ENCODE data around the gene KCNH8.
"Not testable (repeated sequence)": the region's sequence is repeated elsewhere in the genome, so short reads cannot be mapped to it uniquely, and the experiment has no call there.

KCNH8 gene

DNA sequence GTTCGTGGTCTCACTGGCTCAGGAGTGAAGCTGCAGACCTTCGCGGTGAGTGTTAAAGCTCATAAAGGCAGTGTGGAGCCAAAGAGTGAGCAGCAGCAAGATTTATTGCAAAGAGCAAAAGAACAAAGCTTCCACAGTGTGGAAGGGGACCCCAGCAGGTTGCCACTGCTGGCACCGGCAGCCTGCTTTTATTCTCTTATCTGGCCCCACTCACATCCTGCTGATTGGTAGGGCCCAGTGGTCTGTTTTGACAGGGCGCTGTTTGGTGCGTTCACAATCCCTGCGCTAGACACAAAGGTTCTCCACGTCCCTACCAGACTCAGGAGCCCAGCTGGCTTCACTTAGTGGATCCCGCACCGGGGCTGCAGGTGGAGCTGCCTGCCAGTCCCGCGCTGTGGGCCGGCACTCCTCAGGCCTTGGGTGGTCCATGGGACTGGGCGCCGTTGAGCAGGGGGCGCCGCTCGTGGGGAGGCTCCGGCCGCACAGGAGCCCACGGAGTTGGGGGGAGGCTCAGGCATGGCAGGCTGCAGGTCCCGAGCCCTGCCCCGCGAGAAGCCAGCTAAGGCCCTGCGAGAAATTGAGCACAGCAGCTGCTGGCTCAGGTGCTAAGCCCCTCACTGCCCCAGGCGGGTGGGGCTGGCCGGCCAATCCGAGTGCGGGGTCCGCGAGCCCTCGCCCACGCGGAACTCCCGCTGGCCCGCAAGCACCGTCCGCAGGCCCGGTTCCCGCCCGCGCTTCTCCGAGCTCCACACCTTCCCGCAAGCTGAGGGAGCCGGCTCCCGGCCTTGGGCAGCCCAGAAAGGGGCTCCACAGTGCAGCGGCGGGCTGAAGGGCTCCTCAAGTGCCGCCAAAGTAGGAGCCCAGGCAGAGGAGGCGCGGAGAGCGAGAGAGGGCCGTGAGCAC is 85.8 kb downstream of the KCNH8 start:
- DNase-seq (ENCODE audit: low read depth); H3K4me3 ChIP-seq (ENCODE audit: low read depth, low read length): not testable (repeated sequence)

DNA sequence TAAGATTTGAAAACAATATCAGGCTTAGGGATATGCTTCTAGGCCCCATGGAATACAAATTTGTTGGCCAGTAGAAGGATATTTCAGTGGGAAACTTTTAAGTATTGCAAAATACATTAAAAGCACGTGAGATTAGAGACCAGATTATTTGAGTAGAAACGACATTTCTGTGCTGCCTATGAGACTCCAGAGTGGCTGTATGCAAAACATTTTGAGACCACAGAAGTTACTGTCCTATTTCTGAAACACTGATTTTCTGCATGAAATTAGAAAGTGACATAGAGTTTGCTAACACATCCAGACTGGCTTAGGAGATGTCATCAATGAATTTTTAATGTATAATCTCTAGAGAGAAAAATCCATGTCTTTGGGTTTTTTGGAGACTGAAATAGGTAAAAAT is 99.8 kb downstream of the KCNH8 start:
- DNase-seq (ENCODE audit: low read depth): no peak
- H3K4me3 ChIP-seq (ENCODE audit: low read depth, low read length): no peak overlapping the region

DNA sequence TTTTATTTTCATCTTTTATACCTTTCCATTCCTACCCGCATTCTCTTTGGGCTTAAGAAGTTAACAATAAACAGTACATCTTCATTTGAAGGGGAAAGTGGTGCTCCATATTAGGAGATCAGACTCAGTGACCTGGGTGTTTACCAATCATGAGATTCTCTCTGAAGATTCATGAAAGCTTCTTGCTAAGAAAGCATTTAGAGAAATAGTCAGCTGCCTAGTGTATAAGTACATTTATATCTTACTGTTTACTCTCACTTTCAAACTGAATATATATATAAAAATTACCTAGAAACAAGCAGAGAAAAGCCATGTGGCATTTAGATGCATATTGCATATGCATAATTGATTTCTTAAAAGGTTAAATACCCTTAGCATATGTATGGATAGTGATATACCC is 100.5 kb downstream of the KCNH8 start:
- DNase-seq (ENCODE audit: low read depth): no peak
- no peak overlapping the region for H3K4me3 ChIP-seq (ENCODE audit: low read depth, low read length)

DNA sequence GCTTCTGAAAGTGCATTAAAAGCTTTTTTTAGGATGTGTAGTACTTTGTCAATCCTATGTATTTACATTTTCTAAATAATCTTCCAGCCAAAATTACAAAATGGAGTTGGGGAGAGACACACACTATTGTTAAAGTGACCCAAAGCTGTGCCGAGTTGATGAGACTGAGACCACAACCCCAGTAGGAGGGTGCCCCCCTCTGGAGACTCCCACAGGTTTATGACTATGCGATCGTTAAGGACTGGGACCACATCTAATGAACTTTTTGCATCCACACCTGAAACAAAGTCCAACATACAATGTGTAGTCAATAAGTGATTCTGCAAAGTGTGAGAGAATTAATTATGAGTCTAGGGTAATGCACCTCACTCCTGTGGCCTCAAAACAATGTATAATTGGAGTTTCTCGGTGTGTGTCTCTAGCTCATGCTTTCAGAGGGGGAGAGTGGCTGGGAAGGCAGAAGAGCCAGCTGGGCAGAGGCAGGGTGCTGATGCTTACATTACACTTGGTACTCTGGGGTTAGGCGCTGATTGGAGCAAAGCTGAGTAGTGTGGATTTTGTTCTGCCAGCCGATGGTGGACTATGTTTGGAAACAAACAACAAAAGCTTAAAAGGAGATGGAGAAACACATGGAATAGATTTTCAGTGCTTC is 102.8 kb downstream of the KCNH8 start:
- DNase-seq (ENCODE audit: low read depth): no peak
- no peak overlapping the region for H3K4me3 ChIP-seq (ENCODE audit: low read depth, low read length)

DNA sequence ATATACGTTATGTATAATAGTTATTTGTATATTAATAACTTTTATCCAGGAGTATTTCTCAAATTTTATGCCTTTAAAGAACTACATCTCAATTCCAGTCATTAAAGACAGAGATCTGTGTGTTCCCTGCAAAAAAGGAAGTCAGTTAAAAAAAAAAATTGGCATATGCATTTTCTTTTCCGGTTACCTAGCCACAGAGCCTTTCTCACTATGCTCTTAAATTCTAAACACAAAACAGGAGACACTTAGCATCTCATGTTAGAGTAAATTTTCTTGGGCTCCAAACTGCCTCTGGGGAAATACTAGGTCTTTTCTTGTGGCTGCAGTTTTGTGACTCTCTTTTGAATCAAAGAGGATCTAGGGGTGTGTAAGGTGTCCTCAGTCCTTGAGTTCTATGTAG is 105.9 kb downstream of the KCNH8 start:
- DNase-seq (ENCODE audit: low read depth): no peak
- no peak overlapping the region for H3K4me3 ChIP-seq (ENCODE audit: low read depth, low read length)

DNA sequence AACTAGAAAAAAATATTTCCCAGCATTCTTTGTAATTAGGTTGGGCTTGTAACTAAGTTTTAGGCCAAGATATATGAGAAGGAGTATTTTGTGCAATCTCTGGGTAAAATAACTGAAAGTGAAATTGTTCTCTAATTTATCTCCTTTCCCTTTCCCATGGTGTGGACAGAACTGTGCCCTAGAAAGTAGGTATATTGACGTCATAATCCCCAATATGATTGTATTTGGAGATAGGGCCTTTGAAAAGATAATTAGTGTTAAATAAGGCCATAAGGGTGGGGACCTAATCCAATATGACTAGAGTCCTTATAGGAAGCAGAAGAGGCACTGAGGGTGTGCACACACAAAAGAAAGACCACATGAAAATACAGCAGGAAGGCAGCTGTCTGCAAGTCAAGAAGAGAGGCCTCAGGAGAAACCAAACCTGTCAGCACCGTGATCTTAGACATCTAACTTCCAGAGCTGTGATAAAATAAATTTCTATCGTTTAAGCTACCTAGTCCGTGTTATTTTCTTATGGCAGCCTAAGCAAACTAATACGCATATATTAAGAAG is 106.6 kb downstream of the KCNH8 start:
- DNase-seq (ENCODE audit: low read depth): no peak
- H3K4me3 ChIP-seq (ENCODE audit: low read depth, low read length): no peak overlapping the region

DNA sequence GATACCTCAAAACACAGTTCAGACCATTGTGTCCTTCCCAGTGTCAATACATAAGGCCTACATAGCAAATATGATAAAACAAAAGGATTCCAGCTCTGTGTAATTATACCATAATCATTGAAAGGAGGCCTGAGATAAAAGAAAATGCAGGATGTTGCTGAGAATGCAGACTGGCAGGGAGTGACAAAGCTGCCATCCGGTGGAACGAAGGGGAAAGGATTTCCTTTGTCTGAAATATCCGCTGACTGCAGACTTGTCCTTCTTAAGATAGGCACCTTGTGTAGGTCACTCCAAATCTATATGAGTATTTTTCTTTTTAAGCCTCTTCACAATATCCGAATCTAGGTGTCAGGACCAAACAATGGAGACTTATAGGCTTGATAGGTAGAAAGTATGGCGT is 108.0 kb downstream of the KCNH8 start:
- no peak for DNase-seq (ENCODE audit: low read depth)
- no peak overlapping the region for H3K4me3 ChIP-seq (ENCODE audit: low read depth, low read length)

DNA sequence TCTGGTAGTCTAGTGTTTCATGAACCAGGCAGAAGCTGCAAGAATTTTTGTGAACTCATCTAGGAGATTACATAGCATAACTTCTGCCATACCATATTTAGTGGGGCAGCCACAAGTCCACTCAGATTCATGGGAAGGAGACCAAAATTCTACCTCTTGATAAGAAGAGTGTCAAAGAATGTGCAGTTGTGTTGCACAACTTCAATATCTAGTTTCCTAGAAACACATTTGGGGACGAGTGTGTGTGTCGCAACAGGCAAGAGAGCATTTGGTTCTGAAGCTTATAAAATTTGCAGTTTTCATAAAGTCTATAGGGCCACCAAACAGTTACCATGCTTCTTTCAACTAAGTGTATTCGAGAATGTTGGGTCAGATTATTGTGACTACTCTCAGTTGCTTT is 115.3 kb downstream of the KCNH8 start:
- H3K4me3 ChIP-seq (ENCODE audit: low read depth, low read length): no peak overlapping the region
- no peak for DNase-seq (ENCODE audit: low read depth)

DNA sequence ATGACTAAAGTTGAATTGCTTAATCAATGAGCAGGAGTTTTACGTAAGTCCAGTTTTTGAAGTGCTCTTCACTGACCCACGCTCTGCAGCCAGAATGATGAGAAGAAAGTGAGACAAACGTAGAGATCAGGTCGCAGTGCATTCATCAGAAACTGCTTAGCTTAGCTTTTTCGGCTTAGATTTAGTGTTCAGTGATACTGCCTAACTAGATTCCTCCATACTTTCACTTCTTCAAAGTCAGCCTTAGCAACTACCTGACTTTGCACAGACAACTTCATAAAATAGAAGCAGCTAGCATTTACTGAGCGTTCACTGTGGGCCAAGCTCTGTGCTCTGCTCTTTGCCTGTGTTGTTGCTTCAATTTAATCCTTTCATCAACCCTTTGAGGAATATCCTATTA is 116.1 kb downstream of the KCNH8 start:
- DNase-seq (ENCODE audit: low read depth): no peak

DNA sequence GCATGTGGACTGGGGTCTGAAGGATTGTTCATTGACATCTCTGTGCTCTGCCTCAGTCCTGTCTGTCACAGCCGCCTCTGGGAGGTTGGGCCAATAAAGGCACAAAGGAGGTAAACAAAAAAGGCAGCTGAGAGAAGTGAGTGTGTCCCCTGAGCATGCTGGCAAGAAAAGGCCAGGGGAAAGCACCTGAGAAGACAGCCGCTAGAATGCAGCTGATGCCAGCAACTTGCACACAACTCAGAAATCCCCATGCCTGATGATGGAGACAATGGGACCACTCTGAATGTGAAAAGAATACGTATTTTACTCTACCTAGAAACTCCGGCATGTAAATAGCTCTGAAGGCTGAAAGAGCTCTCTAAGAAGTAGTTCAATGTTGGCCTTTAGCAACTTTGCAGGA is 118.7 kb downstream of the KCNH8 start:
- H3K4me3 ChIP-seq (ENCODE audit: low read depth, low read length): no peak overlapping the region
- no peak for DNase-seq (ENCODE audit: low read depth)

More for the DNA sequence above, 116.1 kb downstream of the KCNH8 start:
- H3K4me3 ChIP-seq (ENCODE audit: low read depth, low read length): no peak overlapping the region

DNA sequence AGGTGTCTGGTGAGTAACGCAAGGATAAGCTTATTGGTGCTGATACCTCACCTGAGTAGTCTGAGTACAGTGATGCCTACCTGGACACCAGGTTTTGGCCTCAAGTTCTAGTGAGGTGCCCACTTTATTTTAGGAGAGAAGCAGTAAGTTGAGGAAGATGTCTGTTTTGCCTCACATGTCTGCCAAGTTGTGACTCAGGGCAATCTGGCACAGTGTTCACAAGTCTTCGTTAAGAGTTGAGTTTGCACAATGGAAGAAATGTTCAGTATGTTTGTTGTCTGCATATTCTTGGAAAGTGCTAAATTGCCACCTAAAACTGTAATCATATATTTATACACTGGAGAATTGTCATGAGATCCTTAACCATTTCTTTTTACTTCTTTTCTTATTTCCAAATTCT is 122.2 kb downstream of the KCNH8 start:
- no peak for DNase-seq (ENCODE audit: low read depth)
- H3K4me3 ChIP-seq (ENCODE audit: low read depth, low read length): no peak overlapping the region

DNA sequence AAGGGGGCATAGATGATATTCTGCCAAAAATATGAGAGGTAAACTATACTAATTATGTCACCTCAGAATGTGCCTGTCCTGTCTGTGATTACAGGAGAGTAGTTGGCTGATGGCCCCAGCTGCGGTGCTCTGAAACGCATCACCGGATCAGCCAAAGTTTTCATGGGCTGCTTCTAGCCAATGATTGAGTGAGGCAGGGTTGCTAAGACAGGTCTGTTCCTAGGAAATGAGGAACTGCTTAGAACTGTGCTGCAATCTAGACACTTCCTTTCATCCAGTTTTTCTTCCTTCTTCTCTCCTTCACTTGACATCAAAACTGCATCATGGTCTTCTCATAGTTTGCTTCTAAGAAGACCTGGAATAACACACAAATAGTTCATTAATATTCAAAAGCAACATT is 124.0 kb downstream of the KCNH8 start:
- H3K4me3 ChIP-seq (ENCODE audit: low read depth, low read length): no peak overlapping the region
- no peak for DNase-seq (ENCODE audit: low read depth)

DNA sequence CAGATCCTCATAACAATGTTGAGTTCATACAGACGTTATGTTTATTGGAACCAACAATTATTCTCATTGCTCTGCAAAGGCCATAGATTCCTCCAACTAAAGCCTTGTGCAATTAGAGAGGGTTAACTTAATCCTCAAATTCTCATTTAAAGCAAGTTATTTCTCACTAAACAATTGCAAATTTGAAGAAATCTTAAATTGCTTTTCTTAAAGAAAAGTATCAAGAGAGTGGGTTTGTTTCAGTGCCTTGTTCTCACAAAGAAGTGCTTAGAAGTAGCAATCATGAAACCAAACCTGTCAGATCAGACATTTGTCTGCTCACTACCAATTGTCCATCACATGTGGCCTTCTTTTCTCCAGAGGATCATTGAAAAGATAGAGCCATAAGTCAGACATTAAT is 124.8 kb downstream of the KCNH8 start:
- no peak overlapping the region for H3K4me3 ChIP-seq (ENCODE audit: low read depth, low read length)
- DNase-seq (ENCODE audit: low read depth): no peak

DNA sequence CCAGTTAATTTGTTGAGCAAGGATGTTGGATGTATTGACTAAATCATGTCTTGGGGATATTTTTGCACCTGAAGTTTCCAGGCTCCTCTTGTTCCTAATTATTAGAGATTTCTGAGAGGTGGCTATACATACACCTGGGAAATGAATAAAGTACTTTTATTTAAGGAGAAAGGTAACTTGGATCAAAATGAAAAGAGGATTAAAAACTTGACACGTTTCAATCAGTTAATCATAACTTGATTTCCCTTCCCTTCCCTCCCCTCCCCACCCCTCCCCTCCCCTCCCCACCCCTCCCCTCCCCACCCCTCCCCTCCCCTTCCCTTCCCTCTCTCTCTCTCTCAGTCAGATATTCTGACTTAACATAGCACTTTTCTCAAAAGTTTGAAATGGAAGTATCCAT is 126.3 kb downstream of the KCNH8 start:
- no peak overlapping the region for H3K4me3 ChIP-seq (ENCODE audit: low read depth, low read length)

DNA sequence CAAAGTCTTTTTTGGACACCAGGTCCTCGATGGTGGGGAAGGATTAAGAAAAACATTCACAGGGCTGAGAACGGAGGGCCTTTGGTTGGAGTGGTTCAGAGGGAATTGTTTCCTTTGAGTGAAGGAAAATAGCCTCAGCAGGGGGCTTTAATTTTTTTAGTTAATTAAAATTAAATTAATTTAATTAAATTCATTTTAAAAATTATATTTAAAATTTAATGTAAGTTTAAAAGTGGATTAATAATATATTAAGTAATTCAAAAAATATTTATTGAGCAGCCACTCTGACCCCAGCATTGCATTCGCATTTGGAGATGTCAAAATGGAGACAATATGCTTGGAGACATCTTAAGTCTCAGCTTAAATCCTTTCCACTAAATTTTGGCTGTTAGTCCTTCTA is 136.7 kb downstream of the KCNH8 start:
- no peak overlapping the region for H3K4me3 ChIP-seq (ENCODE audit: low read depth, low read length)
- DNase-seq (ENCODE audit: low read depth): no peak

More for the DNA sequence above, 126.3 kb downstream of the KCNH8 start:
- DNase-seq (ENCODE audit: low read depth): no peak

DNA sequence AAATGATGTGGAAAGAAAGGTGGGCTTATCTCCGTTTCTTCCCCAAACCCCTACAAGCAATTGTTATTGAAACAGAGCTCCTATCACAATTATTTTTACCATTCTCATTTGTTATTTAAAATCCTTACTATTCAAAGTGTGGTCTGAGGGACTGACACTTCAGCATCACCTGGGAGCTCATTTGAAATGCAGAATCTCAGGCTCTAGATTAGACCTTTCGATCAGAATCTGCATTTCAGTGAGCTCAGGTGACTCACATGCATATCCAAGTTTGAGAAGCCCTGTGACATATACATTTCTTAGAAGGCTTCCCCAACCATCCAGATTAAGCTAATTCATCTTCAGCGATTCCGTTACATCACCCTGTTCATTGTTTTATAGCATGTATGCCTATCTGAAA is 145.0 kb downstream of the KCNH8 start:
- DNase-seq (ENCODE audit: low read depth): no peak
- no peak overlapping the region for H3K4me3 ChIP-seq (ENCODE audit: low read depth, low read length)

DNA sequence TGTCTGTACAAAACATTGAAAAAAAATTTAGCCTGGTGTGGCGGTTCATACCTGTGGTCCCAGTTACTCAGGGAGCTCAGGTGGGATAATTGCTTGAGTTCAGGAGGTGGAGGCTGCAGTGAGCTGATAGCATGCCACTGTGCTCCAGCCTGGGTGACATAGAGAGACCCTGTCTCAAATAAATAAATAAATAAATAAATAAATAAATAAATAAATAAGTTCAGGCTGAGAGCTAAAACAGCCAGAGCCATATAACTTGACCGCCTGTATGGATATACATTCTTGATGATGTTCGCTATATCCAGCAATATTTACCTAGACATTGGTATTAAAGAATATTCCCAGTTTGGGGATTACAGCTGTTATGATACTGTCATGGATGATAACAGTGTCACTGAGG is 146.9 kb downstream of the KCNH8 start:
- no peak overlapping the region for H3K4me3 ChIP-seq (ENCODE audit: low read depth, low read length)
- DNase-seq (ENCODE audit: low read depth): no peak

DNA sequence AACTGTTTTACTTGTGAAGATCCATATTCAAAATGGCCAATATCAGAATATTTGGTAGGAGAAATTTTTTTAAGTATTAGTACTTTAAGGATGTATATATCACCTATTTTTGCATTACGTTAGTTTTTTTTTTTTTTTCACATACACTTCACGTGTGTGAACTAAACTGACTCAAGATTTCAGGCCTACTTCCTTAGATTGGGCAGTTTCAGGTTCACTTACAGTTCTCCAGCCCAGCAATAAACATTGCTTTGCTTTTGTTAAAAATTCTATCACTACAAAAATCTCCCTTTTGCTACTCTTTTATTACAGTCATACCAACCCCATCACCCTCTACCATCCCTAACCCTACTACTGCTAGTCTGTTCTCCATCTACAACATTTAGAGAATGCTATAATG is 183.6 kb downstream of the KCNH8 start:
- H3K4me3 ChIP-seq (ENCODE audit: low read depth, low read length): no peak overlapping the region
- no peak for DNase-seq (ENCODE audit: low read depth)

DNA sequence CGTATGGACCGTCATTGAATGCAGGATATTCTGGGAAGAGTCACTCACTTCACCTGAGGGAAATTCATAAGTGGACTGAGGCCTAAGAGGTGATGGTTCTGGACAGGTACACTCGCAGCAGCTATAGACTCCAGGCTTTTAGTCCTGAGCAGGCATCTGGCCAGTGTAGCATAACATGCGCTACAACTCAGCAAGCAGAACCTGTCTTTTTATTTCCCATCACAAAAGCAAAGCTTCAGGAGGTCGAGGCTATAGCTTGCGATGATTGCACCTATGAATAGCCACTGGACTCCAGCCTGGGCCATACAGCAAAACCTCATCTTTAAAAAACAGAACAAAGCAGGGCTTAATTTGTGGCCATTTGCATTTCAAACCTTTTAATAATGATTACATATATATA is 185.8 kb downstream of the KCNH8 start:
- DNase-seq (ENCODE audit: low read depth): no peak
- H3K4me3 ChIP-seq (ENCODE audit: low read depth, low read length): no peak overlapping the region

DNA sequence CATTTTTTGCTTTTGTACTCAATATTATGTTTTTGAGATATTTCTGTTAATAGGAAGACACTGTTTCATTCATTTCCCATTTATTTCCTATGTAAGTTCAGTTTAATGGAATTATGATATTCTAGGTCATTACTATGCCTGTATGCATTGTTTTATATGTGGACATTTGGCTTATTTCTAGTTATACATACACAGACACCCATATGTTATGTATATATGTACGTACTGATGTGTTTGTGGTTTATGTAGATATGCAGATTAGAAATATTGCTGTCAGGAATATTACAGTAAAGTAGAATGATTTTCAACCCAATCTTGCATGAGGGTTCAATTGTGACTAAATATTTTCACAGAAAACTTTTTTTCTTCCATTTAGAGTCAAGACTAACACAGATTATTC is 190.5 kb downstream of the KCNH8 start:
- H3K4me3 ChIP-seq (ENCODE audit: low read depth, low read length): no peak overlapping the region
- DNase-seq (ENCODE audit: low read depth): no peak

DNA sequence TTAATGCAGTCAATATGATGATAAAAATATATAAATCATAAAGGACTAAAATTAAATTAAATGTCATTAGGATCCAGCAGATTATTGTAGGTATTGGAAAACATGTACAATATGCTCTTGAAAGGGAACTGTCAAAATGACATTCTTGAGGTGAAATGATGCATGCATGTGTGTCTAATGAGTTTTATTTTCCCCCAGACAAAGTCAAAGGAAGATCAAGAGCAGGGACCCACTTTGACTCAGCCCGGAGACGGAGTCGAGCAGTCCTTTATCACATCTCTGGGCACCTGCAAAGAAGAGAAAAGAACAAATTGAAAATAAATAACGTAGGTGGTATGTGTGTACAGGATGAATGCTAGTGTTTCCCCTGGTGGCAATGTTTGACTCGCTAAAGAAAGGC is 194.1 kb downstream of the KCNH8 start:
- DNase-seq (ENCODE audit: low read depth): no peak
- no peak overlapping the region for H3K4me3 ChIP-seq (ENCODE audit: low read depth, low read length)
